GM20000 (cell line): ENCODE measurements around the gene CER1.

ENCODE experiments used
- DNase-seq: peaks from one replicate; pipeline ENCODE4 v3.0.0; 2012; ENCODE audit warnings: low spot score
- CTCF ChIP-seq: IDR thresholded peaks from 2 replicates; pipeline ENCODE4 v1.5.1; 2012; ENCODE audit warnings: mild to moderate bottlenecking, control low read depth; ENCODE audit errors: extremely low read depth, missing control alignments

Gene CER1

GRCh38 chr9:14722391-14723035 is at the start of gene CER1:
TSS of gene CER1 (minus strand) at chr9:14722733. CDS start at chr9:14722672, 61 bp downstream.
- no peak for DNase-seq
- no peak for TF ChIP-seq CTCF

- TF ChIP-seq CTCF: no peak
- DNase-seq: no peak
These were observed 48.1 kb upstream of the CER1 start for GRCh38 chr9:14770592-14770991.

GRCh38 chr9:14769230-14769571 is 46.7 kb upstream of the CER1 start:
- no peak for TF ChIP-seq CTCF
- DNase-seq: peak; percentile 11

GRCh38 chr9:14768405-14769229 is 46.1 kb upstream of the CER1 start:
- DNase-seq: peak; percentile 33
- TF ChIP-seq CTCF: peak; percentile 28

GRCh38 chr9:14766299-14766698 is 43.8 kb upstream of the CER1 start:
- DNase-seq: no peak
- TF ChIP-seq CTCF: no peak

GRCh38 chr9:14761584-14761983 is 39.1 kb upstream of the CER1 start:
- no peak for TF ChIP-seq CTCF
- no peak for DNase-seq

GRCh38 chr9:14760060-14760459 is 37.5 kb upstream of the CER1 start:
- TF ChIP-seq CTCF: no peak

More at GRCh38 chr9:14760060-14760459, 37.5 kb upstream of the CER1 start:
- DNase-seq: no peak
